SK-N-MC (cell line): ENCODE measurements around the gene DLEC1.

ENCODE experiments used
- FOXP2 ChIP-seq: optimal IDR thresholded peaks from 2 replicates; pipeline ENCODE3; 2011; ENCODE audit warnings: mild to moderate bottlenecking, moderate library complexity; ENCODE audit not compliant: insufficient read depth; ENCODE audit errors: extremely low read length, control extremely low read depth
- POLR2AphosphoS5 ChIP-seq: IDR thresholded peaks from 2 replicates; pipeline ENCODE4 v1.6.1; 2012; ENCODE audit warnings: mild to moderate bottlenecking, low read depth, low read length, borderline replicate concordance

DNA sequence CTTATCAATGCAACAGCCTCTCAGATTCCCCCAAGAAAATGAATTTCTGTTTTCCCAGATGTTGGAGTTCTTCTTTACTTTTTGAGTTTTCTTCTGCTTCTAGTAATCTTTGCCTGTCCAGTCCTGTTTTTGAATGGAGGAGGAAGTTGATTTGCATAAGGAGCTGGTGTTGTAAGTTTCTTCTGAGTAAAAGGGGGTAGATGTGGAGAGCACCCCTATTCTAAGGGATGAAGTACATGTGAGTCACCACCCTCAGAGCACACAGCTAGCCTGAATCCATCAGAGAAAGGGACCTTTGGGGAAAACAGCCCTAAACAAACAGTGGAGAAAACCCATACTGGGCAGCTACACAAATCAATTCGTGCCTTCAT lies 63.4 kb downstream of the DLEC1 start:
- TF ChIP-seq POLR2AphosphoS5 (no peak), FOXP2 (no peak)
